ENCODE measurements around the gene TSPAN16.

Gene TSPAN16

GRCh38 chr19:11295665-11296245 lies at the start of gene TSPAN16:
TSPAN16 (plus strand) TSS chr19:11296160; CDS start chr19:11296298, 138 bp downstream.
- DNase-seq (ENCODE audit: low read depth): no peak

GRCh38 chr19:11246941-11247340 lies 49.0 kb upstream of the TSPAN16 start:
- DNase-seq (ENCODE audit: low read depth): no peak

- no peak for DNase-seq (ENCODE audit: low read depth)
Observed at GRCh38 chr19:11247391-11247790, 48.6 kb upstream of the TSPAN16 start.

GRCh38 chr19:11247934-11248333 lies 48.0 kb upstream of the TSPAN16 start:
- DNase-seq (ENCODE audit: low read depth): no peak

- no peak for DNase-seq (ENCODE audit: low read depth)
Observed at GRCh38 chr19:11248852-11249251, 47.1 kb upstream of the TSPAN16 start.

- no peak for DNase-seq (ENCODE audit: low read depth)
Observed at GRCh38 chr19:11251217-11251616, 44.7 kb upstream of the TSPAN16 start.

GRCh38 chr19:11251650-11252314 lies 44.2 kb upstream of the TSPAN16 start:
- no peak for DNase-seq (ENCODE audit: low read depth)

GRCh38 chr19:11252665-11253355 lies 43.1 kb upstream of the TSPAN16 start:
- no peak for DNase-seq (ENCODE audit: low read depth)

- no peak for DNase-seq (ENCODE audit: low read depth)
Observed at GRCh38 chr19:11254666-11255065, 41.3 kb upstream of the TSPAN16 start.

GRCh38 chr19:11256189-11256588 lies 39.8 kb upstream of the TSPAN16 start:
- no peak for DNase-seq (ENCODE audit: low read depth)

- DNase-seq (ENCODE audit: low read depth): no peak
Observed at GRCh38 chr19:11257846-11258380, 38.0 kb upstream of the TSPAN16 start.

GRCh38 chr19:11260996-11261395 lies 35.0 kb upstream of the TSPAN16 start:
- no peak for DNase-seq (ENCODE audit: low read depth)

GRCh38 chr19:11261431-11261970 lies 34.5 kb upstream of the TSPAN16 start:
- DNase-seq (ENCODE audit: low read depth): no peak

GRCh38 chr19:11261971-11262839 lies 33.8 kb upstream of the TSPAN16 start, which contains the start of gene DOCK6:
DOCK6 (minus strand) TSS chr19:11262524; CDS start chr19:11262440, 84 bp downstream.
- DNase-seq (ENCODE audit: low read depth): no peak

- DNase-seq (ENCODE audit: low read depth): no peak
Observed at GRCh38 chr19:11263726-11264125, 32.2 kb upstream of the TSPAN16 start.

GRCh38 chr19:11264452-11265176 lies 31.3 kb upstream of the TSPAN16 start:
- no peak for DNase-seq (ENCODE audit: low read depth)

- no peak for DNase-seq (ENCODE audit: low read depth)
Observed at GRCh38 chr19:11265177-11265784, 30.7 kb upstream of the TSPAN16 start.

GRCh38 chr19:11265785-11266236 lies 30.1 kb upstream of the TSPAN16 start:
- DNase-seq (ENCODE audit: low read depth): no peak

GRCh38 chr19:11267316-11268085 lies 28.5 kb upstream of the TSPAN16 start:
- no peak for DNase-seq (ENCODE audit: low read depth)

All from non-pigmented ciliary epithelial cell (primary cell).